SK-N-SH treated with all-trans-retinoic acid at 6 μM for 48 hours (cell line): ENCODE results near the gene HSP90AA1.
"Not testable (repeated sequence)": the region's sequence is repeated elsewhere in the genome, so short reads cannot be mapped to it uniquely, and the experiment has no call there.

ENCODE experiments used
- ATAC-seq: fragments of 200-7000 bp; cut with Tn5 transposase; 3 replicates; pipeline ENCODE4 v1.9.1; 2020; ENCODE audit warnings: mild to moderate bottlenecking, moderate library complexity
- BACH2 ChIP-seq: fragments of 250-450 bp; sonication (Bioruptor Pico); IDR thresholded peaks from 2 replicates; pipeline ENCODE4 v1.9.0; 2021; ENCODE audit warnings: mild to moderate bottlenecking, borderline replicate concordance
- CREB5 ChIP-seq: fragments of 250-450 bp; sonication (Bioruptor Pico); IDR thresholded peaks from 2 replicates; pipeline ENCODE4 v1.5.1; 2020; ENCODE audit warnings: low read depth, mild to moderate bottlenecking, moderate library complexity
- CSDC2 ChIP-seq: fragments of 250-450 bp; sonication (Bioruptor Pico); IDR thresholded peaks from 2 replicates; pipeline ENCODE4 v1.5.0; 2020; ENCODE audit warnings: mild to moderate bottlenecking, moderate library complexity
- CSRNP3 ChIP-seq: fragments of 250-450 bp; sonication (Bioruptor Pico); IDR thresholded peaks from 2 replicates; pipeline ENCODE4 v1.5.1; 2021; ENCODE audit warnings: mild to moderate bottlenecking, moderate library complexity
- ESRRG ChIP-seq: fragments of 250-450 bp; sonication (Bioruptor Pico); IDR thresholded peaks from 2 replicates; pipeline ENCODE4 v1.6.1; 2021; ENCODE audit warnings: mild to moderate bottlenecking
- GLIS3 ChIP-seq: fragments of 250-450 bp; sonication (Bioruptor Pico); IDR thresholded peaks from 2 replicates; pipeline ENCODE4 v1.5.0; 2020; ENCODE audit warnings: mild to moderate bottlenecking, moderate library complexity
- ISL1 ChIP-seq: fragments of 250-450 bp; sonication (Bioruptor Pico); IDR thresholded peaks from 2 replicates; pipeline ENCODE4 v2.1.2; 2022; ENCODE audit warnings: mild to moderate bottlenecking, moderate library complexity
- OSR1 ChIP-seq: fragments of 250-450 bp; sonication (Bioruptor Pico); IDR thresholded peaks from 2 replicates; pipeline ENCODE4 v1.8.0; 2022; ENCODE audit warnings: moderate library complexity, mild to moderate bottlenecking, inconsistent platforms
- PATZ1 ChIP-seq: fragments of 250-450 bp; sonication (Bioruptor Pico); IDR thresholded peaks from 2 replicates; pipeline ENCODE4 v1.8.0; 2020; ENCODE audit warnings: mild to moderate bottlenecking, moderate library complexity, borderline replicate concordance
- RARB ChIP-seq: fragments of 250-450 bp; sonication (Bioruptor Pico); IDR thresholded peaks from 2 replicates; pipeline ENCODE4 v1.8.0; 2021; ENCODE audit warnings: mild to moderate bottlenecking, moderate library complexity
- SNAI2 ChIP-seq: fragments of 250-450 bp; sonication (Bioruptor Pico); IDR thresholded peaks from 2 replicates; pipeline ENCODE4 v1.5.0; 2020; ENCODE audit warnings: mild to moderate bottlenecking, moderate library complexity
- TCF4 ChIP-seq: fragments of 250-450 bp; sonication (Bioruptor Pico); IDR thresholded peaks from 2 replicates; pipeline ENCODE4 v1.8.0; 2021; ENCODE audit warnings: mild to moderate bottlenecking, moderate library complexity, borderline replicate concordance
- TOX ChIP-seq: fragments of 250-450 bp; sonication (Bioruptor Pico); IDR thresholded peaks from 2 replicates; pipeline ENCODE4 v1.8.0; 2021; ENCODE audit warnings: mild to moderate bottlenecking, moderate library complexity, borderline replicate concordance
- TSHZ2 ChIP-seq: fragments of 250-450 bp; sonication (Bioruptor Pico); IDR thresholded peaks from 2 replicates; pipeline ENCODE4 v1.5.0; 2020; ENCODE audit warnings: mild to moderate bottlenecking, moderate library complexity
- ZC3H10 ChIP-seq: fragments of 250-450 bp; sonication (Bioruptor Pico); IDR thresholded peaks from 2 replicates; pipeline ENCODE4 v1.5.1; 2021; ENCODE audit warnings: mild to moderate bottlenecking, moderate library complexity
- ZFP3 ChIP-seq: fragments of 250-450 bp; sonication (Bioruptor Pico); IDR thresholded peaks from 2 replicates; pipeline ENCODE4 v1.5.0; 2020; ENCODE audit warnings: mild to moderate bottlenecking, moderate library complexity
- ZFP30 ChIP-seq: fragments of 450-650 bp; formaldehyde crosslinking; IDR thresholded peaks from 2 replicates; pipeline ENCODE4 v1.5.0; 2022; ENCODE audit warnings: mild to moderate bottlenecking, moderate library complexity
- ZNF565 ChIP-seq: fragments of 450-650 bp; formaldehyde crosslinking; conservative IDR thresholded peaks from 2 replicates; pipeline ENCODE4 v1.5.0; 2020; ENCODE audit warnings: low read depth, mild to moderate bottlenecking, moderate library complexity
- ZNF70 ChIP-seq: fragments of 450-650 bp; formaldehyde crosslinking; IDR thresholded peaks from 2 replicates; pipeline ENCODE4 v1.5.0; 2020; ENCODE audit warnings: mild to moderate bottlenecking, moderate library complexity
- ZNF8 ChIP-seq: fragments of 450-650 bp; formaldehyde crosslinking; IDR thresholded peaks from 2 replicates; pipeline ENCODE4 v1.5.0; 2020; ENCODE audit warnings: mild to moderate bottlenecking, moderate library complexity

Gene HSP90AA1

GRCh38 chr14:102084931-102085330 lies 1.9 kb downstream of the HSP90AA1 start:
- TF ChIP-seq ZNF8 (no peak), SNAI2 (CRISPR knock-in tag) (no peak), BACH2 (CRISPR knock-in tag) (no peak), ZC3H10 (CRISPR knock-in tag) (no peak), ESRRG (CRISPR knock-in tag) (no peak), ZFP3 (CRISPR knock-in tag) (no peak), TOX (CRISPR knock-in tag) (no peak), CSRNP3 (CRISPR knock-in tag) (no peak), ZNF70 (no peak), RARB (CRISPR knock-in tag) (no peak), TSHZ2 (CRISPR knock-in tag) (no peak), CREB5 (CRISPR knock-in tag) (no peak), ZNF565 (no peak), TCF4 (CRISPR knock-in tag) (no peak), CSDC2 (CRISPR knock-in tag) (no peak), GLIS3 (CRISPR knock-in tag) (no peak), PATZ1 (no peak)
- no peak for ATAC-seq

GRCh38 chr14:102084522-102084921 lies 2.3 kb downstream of the HSP90AA1 start:
- not testable (repeated sequence) for ATAC-seq

GRCh38 chr14:102081231-102082080 lies 5.4 kb downstream of the HSP90AA1 start:
- TF ChIP-seq TSHZ2 (CRISPR knock-in tag), result no peak
- no peak for TF ChIP-seq ISL1 (CRISPR knock-in tag)
- TF ChIP-seq ZFP30 (CRISPR knock-in tag), result no peak
- no peak for TF ChIP-seq TCF4 (CRISPR knock-in tag)
- no peak for TF ChIP-seq PATZ1
- no peak for TF ChIP-seq CSRNP3 (CRISPR knock-in tag)
- no peak for TF ChIP-seq ZNF8
- no peak for TF ChIP-seq OSR1 (CRISPR knock-in tag)
- TF ChIP-seq ZFP3 (CRISPR knock-in tag), result no peak
- TF ChIP-seq ESRRG (CRISPR knock-in tag), result no peak
- TF ChIP-seq CSDC2 (CRISPR knock-in tag), result no peak
- no peak for TF ChIP-seq GLIS3 (CRISPR knock-in tag)
- TF ChIP-seq CREB5 (CRISPR knock-in tag), result no peak
- TF ChIP-seq TOX (CRISPR knock-in tag), result no peak
- TF ChIP-seq ZNF565, result no peak
- ATAC-seq, result no peak
